ENCODE data around the gene PPP3CA.

The PPP3CA gene

GRCh38 chr4:101065935-101066485, 281.3 kb downstream of the PPP3CA start:
- DNase-seq (ENCODE audit: extremely low read depth, low read depth) = no peak
- no peak for TF ChIP-seq CTCF (IDR thresholded peaks at IDR 0.05; ENCODE audit: low read depth, low read length, missing control alignments)
- H3K4me3 ChIP-seq (replicated peaks; ENCODE audit: low read depth, low read length) = no peak overlapping the region

- no peak overlapping the region for H3K4me3 ChIP-seq (replicated peaks; ENCODE audit: low read depth, low read length)
- DNase-seq (ENCODE audit: extremely low read depth, low read depth) = no peak
- no peak for TF ChIP-seq CTCF (IDR thresholded peaks at IDR 0.05; ENCODE audit: low read depth, low read length, missing control alignments)
Measured at GRCh38 chr4:101065346-101065745, 282.0 kb downstream of the PPP3CA start.

- DNase-seq (ENCODE audit: extremely low read depth, low read depth) = no peak
Measured at GRCh38 chr4:101064541-101065180, 282.7 kb downstream of the PPP3CA start.

GRCh38 chr4:101055392-101055791, 291.9 kb downstream of the PPP3CA start:
- DNase-seq (ENCODE audit: extremely low read depth, low read depth) = no peak
- TF ChIP-seq CTCF (IDR thresholded peaks at IDR 0.05; ENCODE audit: low read depth, low read length, missing control alignments) = no peak
- H3K4me3 ChIP-seq (replicated peaks; ENCODE audit: low read depth, low read length) = no peak overlapping the region

More at GRCh38 chr4:101064541-101065180, 282.7 kb downstream of the PPP3CA start:
- no peak for TF ChIP-seq CTCF (IDR thresholded peaks at IDR 0.05; ENCODE audit: low read depth, low read length, missing control alignments)
- no peak overlapping the region for H3K4me3 ChIP-seq (replicated peaks; ENCODE audit: low read depth, low read length)

GRCh38 chr4:101050837-101051205, 296.5 kb downstream of the PPP3CA start:
- no peak for DNase-seq (ENCODE audit: extremely low read depth, low read depth)
- no peak for TF ChIP-seq CTCF (IDR thresholded peaks at IDR 0.05; ENCODE audit: low read depth, low read length, missing control alignments)
- no peak overlapping the region for H3K4me3 ChIP-seq (replicated peaks; ENCODE audit: low read depth, low read length)

GRCh38 chr4:101050088-101050836, 297.1 kb downstream of the PPP3CA start:
- H3K4me3 ChIP-seq (replicated peaks; ENCODE audit: low read depth, low read length) = no peak overlapping the region
- TF ChIP-seq CTCF (IDR thresholded peaks at IDR 0.05; ENCODE audit: low read depth, low read length, missing control alignments) = no peak
- DNase-seq (ENCODE audit: extremely low read depth, low read depth) = no peak
